ENCODE measurements around the gene SPACA9. TPM values are rescaled to one million over a fixed set of nuclear protein-coding genes. Genes with fewer than 3 reads are reported as not detected.

SPACA9 gene
- 10 to 100 TPM in 1 of 3 donors, 1 to 10 TPM in 2; 9.0 to 11.1 (median 9.6) TPM for polyA plus RNA-seq (ENCODE audit: insufficient read length in 3 of 3)
- long read RNA-seq, donor 1, partial matches to known transcripts, result 10 of 13 reads
- long read RNA-seq, donor 1, other reads (novel, unspliced or antisense), result 0 of 13 reads
- long read RNA-seq, donor 2, partial matches to known transcripts, result 0 of 3 reads
- long read RNA-seq, donor 2, other reads (novel, unspliced or antisense), result 0 of 3 reads
- long read RNA-seq, donor 3, partial matches to known transcripts, result 0 of 1 reads
- long read RNA-seq, donor 3, other reads (novel, unspliced or antisense), result 0 of 1 reads
- long read RNA-seq, donor 4, partial matches to known transcripts, result 0 of 5 reads
- long read RNA-seq, donor 4, other reads (novel, unspliced or antisense), result 0 of 5 reads
- long read RNA-seq, donor 5, result 0 reads
- long read RNA-seq, donor 6, partial matches to known transcripts, result 0 of 4 reads
- long read RNA-seq, donor 6, other reads (novel, unspliced or antisense), result 0 of 4 reads
- long read RNA-seq, donor 7, partial matches to known transcripts, result 0 of 2 reads
- long read RNA-seq, donor 7, other reads (novel, unspliced or antisense), result 0 of 2 reads
- long read RNA-seq, donor 8, transcript SPACA9-203 (4 exons, 2,536 nt), result major isoform, 7 of 23 reads
- long read RNA-seq, donor 8, partial matches to known transcripts, result 15 of 23 reads
- long read RNA-seq, donor 8, other reads (novel, unspliced or antisense), result 0 of 23 reads
- long read RNA-seq, donor 9, partial matches to known transcripts, result 0 of 3 reads
- long read RNA-seq, donor 9, other reads (novel, unspliced or antisense), result 0 of 3 reads
- long read RNA-seq, donor 10, partial matches to known transcripts, result 0 of 2 reads
- long read RNA-seq, donor 10, other reads (novel, unspliced or antisense), result 0 of 2 reads
- long read RNA-seq, donor 11, partial matches to known transcripts, result 0 of 2 reads
- long read RNA-seq, donor 11, other reads (novel, unspliced or antisense), result 0 of 2 reads
- long read RNA-seq, donor 12, partial matches to known transcripts, result 0 of 1 reads
- long read RNA-seq, donor 12, other reads (novel, unspliced or antisense), result 0 of 1 reads
- long read RNA-seq, donor 13, result 0 reads
- long read RNA-seq, donor 14, partial matches to known transcripts, result 0 of 2 reads
- long read RNA-seq, donor 14, other reads (novel, unspliced or antisense), result 0 of 2 reads
- long read RNA-seq, donor 15, partial matches to known transcripts, result 0 of 1 reads
- long read RNA-seq, donor 15, other reads (novel, unspliced or antisense), result 0 of 1 reads
- long read RNA-seq, donor 16, partial matches to known transcripts, result 0 of 5 reads
- long read RNA-seq, donor 16, other reads (novel, unspliced or antisense), result 0 of 5 reads

- peak; percentile 24 to 69 (median 51) for DNase-seq (ENCODE audit: extremely low read depth in 1 of 11, low read depth in 9 of 11, low spot score in 4 of 11)
These were observed at the start of gene SPACA9 for GRCh38 chr9:132878695-132879456. TSS of gene SPACA9 (plus strand) at chr9:132878898. CDS start at chr9:132883948, 5,050 bp downstream.

- DNase-seq (ENCODE audit: extremely low read depth in 1 of 11, low read depth in 9 of 11, low spot score in 4 of 11), result no peak
These were observed 46.4 kb upstream of the SPACA9 start for GRCh38 chr9:132832171-132832881.

GRCh38 chr9:132833550-132834121 lies 45.1 kb upstream of the SPACA9 start:
- DNase-seq (ENCODE audit: extremely low read depth in 1 of 11, low read depth in 9 of 11, low spot score in 4 of 11), result no peak

- no peak for DNase-seq (ENCODE audit: extremely low read depth in 1 of 11, low read depth in 9 of 11, low spot score in 4 of 11)
These were observed 44.4 kb upstream of the SPACA9 start for GRCh38 chr9:132834343-132834742.

- DNase-seq (ENCODE audit: extremely low read depth in 1 of 11, low read depth in 9 of 11, low spot score in 4 of 11), result no peak
These were observed 41.0 kb upstream of the SPACA9 start for GRCh38 chr9:132837501-132838286.

- DNase-seq (ENCODE audit: extremely low read depth in 1 of 11, low read depth in 9 of 11, low spot score in 4 of 11), result no peak
These were observed 40.4 kb upstream of the SPACA9 start for GRCh38 chr9:132838291-132838690.

GRCh38 chr9:132840980-132841379 lies 37.7 kb upstream of the SPACA9 start:
- no peak for DNase-seq (ENCODE audit: extremely low read depth in 1 of 11, low read depth in 9 of 11, low spot score in 4 of 11)

- DNase-seq (ENCODE audit: extremely low read depth in 1 of 11, low read depth in 9 of 11, low spot score in 4 of 11), result no peak
These were observed 36.3 kb upstream of the SPACA9 start for GRCh38 chr9:132842124-132843044.

- no peak for DNase-seq (ENCODE audit: extremely low read depth in 1 of 11, low read depth in 9 of 11, low spot score in 4 of 11)
These were observed 32.4 kb upstream of the SPACA9 start for GRCh38 chr9:132846109-132846917.

GRCh38 chr9:132846918-132847515 lies 31.7 kb upstream of the SPACA9 start:
- no peak for DNase-seq (ENCODE audit: extremely low read depth in 1 of 11, low read depth in 9 of 11, low spot score in 4 of 11)

- no peak for DNase-seq (ENCODE audit: extremely low read depth in 1 of 11, low read depth in 9 of 11, low spot score in 4 of 11)
These were observed 29.5 kb upstream of the SPACA9 start for GRCh38 chr9:132849185-132849706.

GRCh38 chr9:132853482-132853881 lies 25.2 kb upstream of the SPACA9 start:
- no peak for DNase-seq (ENCODE audit: extremely low read depth in 1 of 11, low read depth in 9 of 11, low spot score in 4 of 11)

GRCh38 chr9:132854832-132855231 lies 23.9 kb upstream of the SPACA9 start:
- no peak for DNase-seq (ENCODE audit: extremely low read depth in 1 of 11, low read depth in 9 of 11, low spot score in 4 of 11)

- DNase-seq (ENCODE audit: extremely low read depth in 1 of 11, low read depth in 9 of 11, low spot score in 4 of 11), result no peak
These were observed 22.8 kb upstream of the SPACA9 start for GRCh38 chr9:132855904-132856303.
